Activated T-cell treated with anti-CD3 and anti-CD28 coated beads, Interleukin-2, amount 50 U/mL, for 72 hours (primary cell): ENCODE measurements around the gene CD82. TPM values are rescaled to one million over a fixed set of nuclear protein-coding genes. Genes with fewer than 3 reads are reported as not detected.

Experiments
- ATAC-seq, 2 donors: fragments of 150-1000 bp; cut with Tn5 transposase; replicated peaks in 1 of 2; 2 replicates each; pipeline ENCODE4 v1.10.0; 2021; ENCODE audit warnings: moderate library complexity in 2 of 2, mild to moderate bottlenecking in 1 of 2
- DNase-seq, 2 donors: peaks; one replicate each; pipeline ENCODE4 v3.0.0; 2021 to 2022; ENCODE audit warnings: mixed read lengths in 1 of 2
- H3K27ac Mint-ChIP-seq: one replicate; pipeline ENCODE4 v1.8.0; 2022; ENCODE audit warnings: mild to moderate bottlenecking, moderate library complexity, mixed read lengths
- H3K27me3 Mint-ChIP-seq: one replicate; pipeline ENCODE4 v1.8.0; 2022; ENCODE audit warnings: low read depth, mixed read lengths
- H3K36me3 Mint-ChIP-seq, 2 donors: one replicate each; pipeline ENCODE4 v1.8.0; 2022; ENCODE audit warnings: mixed read lengths in 2 of 2, mild to moderate bottlenecking in 1 of 2; ENCODE audit not compliant: insufficient read depth in 2 of 2
- H3K4me1 Mint-ChIP-seq: one replicate; pipeline ENCODE4 v1.8.0; 2022; ENCODE audit warnings: low read depth, mixed read lengths
- H3K4me3 Mint-ChIP-seq, 2 donors: one replicate each; pipeline ENCODE4 v1.8.0; 2022; ENCODE audit warnings: mild to moderate bottlenecking in 2 of 2, mixed read lengths in 2 of 2, moderate library complexity in 2 of 2
- H3K9me3 Mint-ChIP-seq, 2 donors: one replicate each; pipeline ENCODE4 v1.8.0; 2022; ENCODE audit warnings: mixed read lengths in 2 of 2
- total RNA-seq, 2 donors: library from RNA; stranded (reverse); gene quantifications; one replicate each; pipeline ENCODE4 v1.2.3, GENCODE V29; 2022

CD82 gene
- total RNA-seq, 2 donors from 2014 or later, result 364 to 421 TPM

GRCh38 chr11:44607319-44607962 lies 42.0 kb downstream of the CD82 start:
- Mint-ChIP-seq H3K27me3 (no peaks in the 10 kb centered on the region), H3K27ac (no peak overlapping the region), H3K36me3 (peaks cover 14 to 35% of the 10 kb centered on the region in 2 donors), H3K4me3 (no peak overlapping the region), H3K9me3 (no peaks in the 10 kb centered on the region), H3K4me1 (peaks cover 81% of the 10 kb centered on the region)
- DNase-seq (peak in 1 of 2 donors; percentile 41), ATAC-seq (peak; percentile 27 to 41)

- peak overlapping the region in 1 of 2 donors; percentile 10 for H3K4me3 Mint-ChIP-seq
- H3K27me3 Mint-ChIP-seq, result no peaks in the 10 kb centered on the region
- peaks cover 86% of the 10 kb centered on the region for H3K4me1 Mint-ChIP-seq
- ATAC-seq (no peak), DNase-seq (no peak)
- peaks cover 14 to 35% of the 10 kb centered on the region in 2 donors for H3K36me3 Mint-ChIP-seq
- no peaks in the 10 kb centered on the region for H3K9me3 Mint-ChIP-seq
- H3K27ac Mint-ChIP-seq, result peak overlapping the region; percentile 59
Observed at GRCh38 chr11:44607987-44608386, 42.5 kb downstream of the CD82 start.

GRCh38 chr11:44608651-44608990 lies 43.2 kb downstream of the CD82 start:
- peak overlapping the region; percentile 59 for H3K27ac Mint-ChIP-seq
- H3K4me1 Mint-ChIP-seq, result peaks cover 91% of the 10 kb centered on the region
- ATAC-seq (no peak), DNase-seq (no peak)
- peaks cover 14 to 32% of the 10 kb centered on the region in 2 donors for H3K36me3 Mint-ChIP-seq
- peak overlapping the region; percentile 10 to 40 for H3K4me3 Mint-ChIP-seq
- no peaks in the 10 kb centered on the region for H3K27me3 Mint-ChIP-seq
- H3K9me3 Mint-ChIP-seq, result no peaks in the 10 kb centered on the region

GRCh38 chr11:44608991-44609782 lies 43.7 kb downstream of the CD82 start:
- DNase-seq (peak in 1 of 2 donors; percentile 34), ATAC-seq (peak; percentile 53 to 61)
- Mint-ChIP-seq H3K9me3 (no peaks in the 10 kb centered on the region), H3K27ac (peak overlapping the region; percentile 40), H3K4me3 (peak overlapping the region; percentile 10 to 40), H3K36me3 (peaks cover 10 to 28% of the 10 kb centered on the region in 2 donors), H3K27me3 (no peaks in the 10 kb centered on the region), H3K4me1 (peaks cover 87% of the 10 kb centered on the region)

- H3K27ac Mint-ChIP-seq, result peak overlapping the region; percentile 40
- DNase-seq (no peak), ATAC-seq (no peak)
- H3K4me3 Mint-ChIP-seq, result peak overlapping the region in 1 of 2 donors; percentile 40
- no peaks in the 10 kb centered on the region for H3K9me3 Mint-ChIP-seq
- peaks cover 91% of the 10 kb centered on the region for H3K4me1 Mint-ChIP-seq
- H3K27me3 Mint-ChIP-seq, result no peaks in the 10 kb centered on the region
- H3K36me3 Mint-ChIP-seq, result peaks cover 8 to 27% of the 10 kb centered on the region in 2 donors
Observed at GRCh38 chr11:44609783-44610155, 44.3 kb downstream of the CD82 start.

GRCh38 chr11:44610186-44610955 lies 44.9 kb downstream of the CD82 start:
- no peaks in the 10 kb centered on the region for H3K27me3 Mint-ChIP-seq
- H3K27ac Mint-ChIP-seq, result peak overlapping the region; percentile 28
- H3K36me3 Mint-ChIP-seq, result peaks cover 5 to 26% of the 10 kb centered on the region in 2 donors
- peaks cover 92% of the 10 kb centered on the region for H3K4me1 Mint-ChIP-seq
- no peaks in the 10 kb centered on the region for H3K9me3 Mint-ChIP-seq
- ATAC-seq, result no peak
- DNase-seq, result no peak
- H3K4me3 Mint-ChIP-seq, result no peak overlapping the region

- no peaks in the 10 kb centered on the region for H3K9me3 Mint-ChIP-seq
- DNase-seq, result no peak
- peaks cover 85% of the 10 kb centered on the region for H3K4me1 Mint-ChIP-seq
- ATAC-seq, result peak in 1 of 2 donors; percentile 14
- no peak overlapping the region for H3K4me3 Mint-ChIP-seq
- no peak overlapping the region for H3K27ac Mint-ChIP-seq
- H3K36me3 Mint-ChIP-seq, result peaks cover 4 to 26% of the 10 kb centered on the region in 2 donors
- H3K27me3 Mint-ChIP-seq, result no peaks in the 10 kb centered on the region
Observed at GRCh38 chr11:44611088-44611487, 45.6 kb downstream of the CD82 start.

- H3K27me3 Mint-ChIP-seq, result no peaks in the 10 kb centered on the region
- DNase-seq (peak; percentile 63 to 73), ATAC-seq (peak; percentile 75 to 80)
- H3K36me3 Mint-ChIP-seq, result peaks cover 0 to 22% of the 10 kb centered on the region in 2 donors
- H3K4me1 Mint-ChIP-seq, result peaks cover 77% of the 10 kb centered on the region
- no peaks in the 10 kb centered on the region for H3K9me3 Mint-ChIP-seq
- peak overlapping the region; percentile 62 to 64 for H3K4me3 Mint-ChIP-seq
- peak overlapping the region; percentile 90 for H3K27ac Mint-ChIP-seq
Observed at GRCh38 chr11:44611687-44612434, 46.4 kb downstream of the CD82 start.

GRCh38 chr11:44613153-44613552 lies 47.7 kb downstream of the CD82 start:
- no peaks in the 10 kb centered on the region for H3K9me3 Mint-ChIP-seq
- H3K27me3 Mint-ChIP-seq, result no peaks in the 10 kb centered on the region
- H3K4me1 Mint-ChIP-seq, result peaks cover 64% of the 10 kb centered on the region
- ATAC-seq (no peak), DNase-seq (no peak)
- peaks cover 0 to 22% of the 10 kb centered on the region in 2 donors for H3K36me3 Mint-ChIP-seq
- peak overlapping the region in 1 of 2 donors; percentile 40 for H3K4me3 Mint-ChIP-seq
- peak overlapping the region; percentile 65 for H3K27ac Mint-ChIP-seq

GRCh38 chr11:44614281-44614775 lies 48.9 kb downstream of the CD82 start:
- peaks cover 1 to 19% of the 10 kb centered on the region in 2 donors for H3K36me3 Mint-ChIP-seq

GRCh38 chr11:44615041-44615755 lies 49.7 kb downstream of the CD82 start:
- ATAC-seq, result no peak
- Mint-ChIP-seq H3K27ac (peak overlapping the region; percentile 7), H3K4me3 (no peak overlapping the region), H3K36me3 (peaks cover 1 to 19% of the 10 kb centered on the region in 2 donors), H3K27me3 (no peaks in the 10 kb centered on the region), H3K9me3 (no peaks in the 10 kb centered on the region), H3K4me1 (peaks cover 43% of the 10 kb centered on the region)
- DNase-seq, result no peak

More at GRCh38 chr11:44614281-44614775, 48.9 kb downstream of the CD82 start:
- Mint-ChIP-seq H3K27me3 (no peaks in the 10 kb centered on the region), H3K9me3 (no peaks in the 10 kb centered on the region), H3K4me1 (peaks cover 52% of the 10 kb centered on the region), H3K27ac (peak overlapping the region; percentile 7), H3K4me3 (no peak overlapping the region)
- DNase-seq, result no peak
- ATAC-seq, result no peak
